Neural cell (in vitro differentiated cells): Measurements from ENCODE around the gene FCER1A. TPM values are rescaled to one million over a fixed set of nuclear protein-coding genes. Genes with fewer than 3 reads are reported as not detected.

Experiments used
- H2AFZ ChIP-seq: fragments of 200-600, 300-800 bp; sonication (generic), shearing (Covaris generic); 2 replicates; pipeline ENCODE4 v1.6.0; 2014; ENCODE audit warnings: low read depth, mild to moderate bottlenecking, antibody characterized with exemption, low read length, moderate library complexity
- H3F3A ChIP-seq: fragments of 200-600 bp; shearing (Covaris generic); 2 replicates; pipeline ENCODE4 v1.6.1; 2016; ENCODE audit warnings: mild to moderate bottlenecking, moderate library complexity, mixed read lengths, antibody characterized with exemption, low read length; ENCODE audit not compliant: insufficient read depth, poor library complexity, severe bottlenecking
- H3K27ac ChIP-seq: fragments of 200-600, 300-800 bp; sonication (generic), shearing (Covaris generic); 2 replicates; pipeline ENCODE4 v1.5.1; 2014; ENCODE audit warnings: mild to moderate bottlenecking, low read length, moderate library complexity
- H3K27me3 ChIP-seq: fragments of 300-800, 200-600 bp; sonication (generic), shearing (Covaris generic); 2 replicates; pipeline ENCODE4 v1.6.0; 2014; ENCODE audit warnings: mild to moderate bottlenecking, low read depth, low read length, moderate library complexity; ENCODE audit not compliant: insufficient read depth
- H3K36me3 ChIP-seq: fragments of 300-800, 200-600 bp; sonication (generic), shearing (Covaris generic); 2 replicates; pipeline ENCODE4 v1.5.1; 2014; ENCODE audit warnings: mild to moderate bottlenecking, antibody characterized with exemption, low read length, moderate library complexity; ENCODE audit not compliant: insufficient read depth
- H3K4me2 ChIP-seq: fragments of 300-800, 200-600 bp; sonication (generic), shearing (Covaris generic); 2 replicates; pipeline ENCODE4 v1.6.0; 2014; ENCODE audit warnings: mild to moderate bottlenecking, low read length
- H3K4me3 ChIP-seq: fragments of 300-800, 200-600 bp; sonication (generic), shearing (Covaris generic); 2 replicates; pipeline ENCODE4 v1.5.1; 2014; ENCODE audit warnings: mild to moderate bottlenecking, low read length, moderate library complexity
- H3K79me2 ChIP-seq: fragments of 200-600 bp; shearing (Covaris generic); replicated peaks from 2 replicates; pipeline ENCODE4 v1.6.0; 2014; ENCODE audit warnings: mild to moderate bottlenecking, low read length, moderate library complexity; ENCODE audit not compliant: insufficient read depth
- H3K9ac ChIP-seq: fragments of 300-800, 200-600 bp; sonication (generic), shearing (Covaris generic); 2 replicates; pipeline ENCODE4 v1.6.1; 2016; ENCODE audit warnings: mild to moderate bottlenecking, low read length, mixed read lengths
- H3K9me2 ChIP-seq: fragments of 200-600 bp; shearing (Covaris generic); 2 replicates; pipeline ENCODE4 v1.6.1; 2016; ENCODE audit warnings: mild to moderate bottlenecking, low read length, mixed read lengths; ENCODE audit not compliant: insufficient read depth
- H3K9me3 ChIP-seq: fragments of 200-600, 300-800 bp; sonication (generic), shearing (Covaris generic); 2 replicates; pipeline ENCODE4 v1.6.1; 2016; ENCODE audit warnings: mild to moderate bottlenecking, mixed run types, low read length, moderate library complexity, mixed read lengths
- H4K20me1 ChIP-seq: fragments of 200-600 bp; shearing (Covaris generic); 2 replicates; pipeline ENCODE4 v1.6.1; 2016; ENCODE audit warnings: mild to moderate bottlenecking, mixed run types; ENCODE audit not compliant: insufficient read depth
- EP300 ChIP-seq: fragments of 450-650 bp; conservative IDR thresholded peaks from 2 replicates; pipeline ENCODE4 v1.6.1; 2014; ENCODE audit warnings: antibody characterized with exemption, mild to moderate bottlenecking, moderate library complexity; ENCODE audit not compliant: poor library complexity, severe bottlenecking
- EZH2 ChIP-seq: fragments of 200-600, 300-800 bp; shearing (Covaris generic), sonication (generic); IDR thresholded peaks from 2 replicates; pipeline ENCODE4 v1.6.1; 2014; ENCODE audit warnings: antibody characterized with exemption, low read length, borderline replicate concordance, mild to moderate bottlenecking; ENCODE audit not compliant: insufficient read depth, poor library complexity, severe bottlenecking
- MXI1 ChIP-seq: fragments of 450-650 bp; conservative IDR thresholded peaks from 2 replicates; pipeline ENCODE4 v1.6.1; 2014; ENCODE audit warnings: antibody characterized with exemption, mild to moderate bottlenecking; ENCODE audit not compliant: poor library complexity, severe bottlenecking
- POLR2AphosphoS5 ChIP-seq: IDR thresholded peaks from 2 replicates; pipeline ENCODE4 v1.6.1; 2012
- RAD21 ChIP-seq: fragments of 450-650 bp; conservative IDR thresholded peaks from 2 replicates; pipeline ENCODE4 v1.6.1; 2014; ENCODE audit warnings: antibody characterized with exemption, mild to moderate bottlenecking, moderate library complexity
- REST ChIP-seq: IDR thresholded peaks from 2 replicates; pipeline ENCODE4 v1.6.1; 2012; ENCODE audit warnings: borderline replicate concordance
- SMC3 ChIP-seq: fragments of 450-650 bp; conservative IDR thresholded peaks from 2 replicates; pipeline ENCODE4 v1.6.1; 2014; ENCODE audit warnings: antibody characterized with exemption, mild to moderate bottlenecking, moderate library complexity; ENCODE audit not compliant: poor library complexity
- TAF1 ChIP-seq: IDR thresholded peaks from 2 replicates; pipeline ENCODE4 v1.6.1; 2012; ENCODE audit warnings: low read depth
- polyA plus RNA-seq: library from polyadenylated mRNA; depleted of rRNA; stranded (reverse); fragments of >200 nt; gene quantifications from 2 replicates; pipeline ENCODE4 v1.2.3, GENCODE V29; 2014
- TF ChIP-seq, protein P1 (sequence below): fragments of 450-650 bp; IDR thresholded peaks from 2 replicates; pipeline ENCODE4 v1.5.1; 2014; ENCODE audit warnings: antibody characterized with exemption, mild to moderate bottlenecking, moderate library complexity; ENCODE audit not compliant: poor library complexity, severe bottlenecking

FCER1A gene
- polyA plus RNA-seq, 1 donor from 2014 or later, result not detected

- Histone ChIP-seq H3K27ac (no peak overlapping the region), H3K9me2 (no peaks in the 10 kb centered on the region), H2AFZ (no peak overlapping the region), H3K36me3 (no peaks in the 10 kb centered on the region), H3K79me2 (no peaks in the 10 kb centered on the region), H3K9ac (no peak overlapping the region), H3F3A (no peaks in the 10 kb centered on the region), H3K4me3 (no peak overlapping the region), H4K20me1 (no peaks in the 10 kb centered on the region), H3K4me2 (no peak overlapping the region), H3K27me3 (no peaks in the 10 kb centered on the region), H3K9me3 (no peaks in the 10 kb centered on the region)
- TF ChIP-seq REST (no peak), POLR2AphosphoS5 (no peak), TAF1 (no peak), MXI1 (no peak), SMC3 (no peak), RAD21 (no peak), EP300 (no peak), EZH2 (no peak)
- TF ChIP-seq, protein P1, sequence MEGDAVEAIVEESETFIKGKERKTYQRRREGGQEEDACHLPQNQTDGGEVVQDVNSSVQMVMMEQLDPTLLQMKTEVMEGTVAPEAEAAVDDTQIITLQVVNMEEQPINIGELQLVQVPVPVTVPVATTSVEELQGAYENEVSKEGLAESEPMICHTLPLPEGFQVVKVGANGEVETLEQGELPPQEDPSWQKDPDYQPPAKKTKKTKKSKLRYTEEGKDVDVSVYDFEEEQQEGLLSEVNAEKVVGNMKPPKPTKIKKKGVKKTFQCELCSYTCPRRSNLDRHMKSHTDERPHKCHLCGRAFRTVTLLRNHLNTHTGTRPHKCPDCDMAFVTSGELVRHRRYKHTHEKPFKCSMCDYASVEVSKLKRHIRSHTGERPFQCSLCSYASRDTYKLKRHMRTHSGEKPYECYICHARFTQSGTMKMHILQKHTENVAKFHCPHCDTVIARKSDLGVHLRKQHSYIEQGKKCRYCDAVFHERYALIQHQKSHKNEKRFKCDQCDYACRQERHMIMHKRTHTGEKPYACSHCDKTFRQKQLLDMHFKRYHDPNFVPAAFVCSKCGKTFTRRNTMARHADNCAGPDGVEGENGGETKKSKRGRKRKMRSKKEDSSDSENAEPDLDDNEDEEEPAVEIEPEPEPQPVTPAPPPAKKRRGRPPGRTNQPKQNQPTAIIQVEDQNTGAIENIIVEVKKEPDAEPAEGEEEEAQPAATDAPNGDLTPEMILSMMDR, result no peak
Measured at GRCh38 chr1:159274631-159275030, 27.5 kb upstream of the FCER1A start.

GRCh38 chr1:159275891-159276290 is 26.2 kb upstream of the FCER1A start:
- H3K4me2 ChIP-seq, result no peak overlapping the region
- H4K20me1 ChIP-seq, result no peaks in the 10 kb centered on the region
- no peaks in the 10 kb centered on the region for H3K79me2 ChIP-seq
- no peaks in the 10 kb centered on the region for H3K9me2 ChIP-seq
- H3K27ac ChIP-seq, result no peak overlapping the region
- no peaks in the 10 kb centered on the region for H3K36me3 ChIP-seq
- H3K9me3 ChIP-seq, result no peaks in the 10 kb centered on the region
- no peak overlapping the region for H3K9ac ChIP-seq
- no peak overlapping the region for H3K4me3 ChIP-seq
- no peak overlapping the region for H2AFZ ChIP-seq
- no peak for TF ChIP-seq EZH2
- TF ChIP-seq TAF1, result no peak
- TF ChIP-seq, protein P1, result no peak
- TF ChIP-seq RAD21, result no peak
- no peak for TF ChIP-seq SMC3
- no peak for TF ChIP-seq REST
- TF ChIP-seq POLR2AphosphoS5, result no peak
- no peak for TF ChIP-seq EP300
- no peak for TF ChIP-seq MXI1
- H3F3A ChIP-seq, result no peaks in the 10 kb centered on the region
- no peaks in the 10 kb centered on the region for H3K27me3 ChIP-seq
